Measurements from ENCODE around the gene CFAP210.
A peak's percentile ranks its signal among the peaks of the same experiment; 100 is the strongest.
"Not testable (repeated sequence)": the region's sequence is repeated elsewhere in the genome, so short reads cannot be mapped to it uniquely, and the experiment has no call there.

The CFAP210 gene

DNA sequence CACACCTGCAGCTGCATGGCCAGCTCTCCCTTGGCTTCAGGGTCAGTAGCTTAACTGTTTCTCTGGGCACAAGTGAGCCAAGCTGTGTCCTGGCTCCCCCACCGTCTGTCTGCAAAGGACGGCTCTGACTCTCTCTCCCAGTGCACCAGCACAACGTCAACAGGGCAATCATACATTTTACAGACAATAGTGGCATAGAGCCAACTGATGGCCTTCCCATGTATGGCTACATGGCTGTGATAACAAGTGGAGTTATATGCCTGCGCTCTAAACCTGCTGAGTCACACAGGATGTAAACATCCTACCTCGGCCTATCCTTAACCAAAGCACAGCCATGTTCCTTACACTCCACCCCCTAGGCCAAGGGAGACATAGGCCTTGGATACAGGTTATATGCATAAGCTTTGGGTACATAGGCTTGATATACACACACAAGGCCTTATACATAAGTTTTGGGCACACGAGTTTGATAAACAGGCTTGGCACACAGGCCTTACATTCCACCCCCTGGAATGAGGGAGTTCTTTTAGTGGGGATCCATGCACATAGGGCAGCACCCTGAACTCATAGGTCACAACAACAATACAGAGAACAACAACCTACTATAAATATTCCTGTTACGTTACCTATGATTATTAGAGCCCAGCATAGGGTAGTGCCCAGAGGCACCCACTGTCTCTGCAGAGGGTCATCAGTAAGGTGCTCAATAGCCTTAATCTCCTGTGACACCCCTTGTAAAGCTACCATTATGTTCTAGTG is 17.7 kb upstream of the CFAP210 start:
- no peak for DNase-seq (ENCODE audit: low spot score)

DNA sequence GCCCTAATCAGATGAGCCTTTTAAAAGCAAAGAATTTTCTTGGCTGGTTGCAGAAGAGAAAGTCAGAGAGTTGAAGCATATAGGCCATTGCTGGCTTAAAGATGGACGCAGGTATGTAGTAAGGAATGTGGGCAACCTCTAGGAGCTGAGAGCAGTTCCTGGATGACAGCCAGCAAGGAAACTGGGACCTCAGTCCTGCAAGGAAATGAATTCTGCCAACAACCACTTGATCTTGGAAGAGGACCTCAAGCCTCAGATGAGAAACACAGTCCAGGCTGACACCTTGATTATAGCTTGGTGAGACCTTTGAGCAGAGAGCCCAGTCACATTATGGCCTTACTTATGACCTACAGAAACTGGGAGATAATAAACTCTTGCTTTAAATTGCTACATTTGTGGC is 15.8 kb upstream of the CFAP210 start:
- no peak for DNase-seq (ENCODE audit: low spot score)

DNA sequence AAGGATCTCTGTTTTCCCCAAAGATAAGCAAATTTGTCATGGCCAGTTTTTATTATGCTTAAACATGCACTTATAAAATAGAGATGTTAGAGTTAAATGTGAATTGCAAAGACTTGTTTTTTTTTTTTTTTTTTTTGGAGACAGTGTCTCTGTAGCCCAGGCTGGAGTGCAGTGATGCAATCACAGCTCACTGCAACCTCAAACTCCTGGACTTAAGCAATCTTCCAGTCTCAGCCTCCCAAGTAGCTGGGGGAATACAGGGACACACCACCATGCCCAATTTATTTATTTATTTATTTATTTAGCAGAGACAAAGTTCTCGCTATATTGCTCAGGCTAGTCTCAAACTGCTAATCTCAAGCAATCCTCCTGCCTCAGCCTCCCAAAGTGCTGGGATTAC is 15.1 kb upstream of the CFAP210 start:
- DNase-seq (ENCODE audit: low spot score) = no peak

DNA sequence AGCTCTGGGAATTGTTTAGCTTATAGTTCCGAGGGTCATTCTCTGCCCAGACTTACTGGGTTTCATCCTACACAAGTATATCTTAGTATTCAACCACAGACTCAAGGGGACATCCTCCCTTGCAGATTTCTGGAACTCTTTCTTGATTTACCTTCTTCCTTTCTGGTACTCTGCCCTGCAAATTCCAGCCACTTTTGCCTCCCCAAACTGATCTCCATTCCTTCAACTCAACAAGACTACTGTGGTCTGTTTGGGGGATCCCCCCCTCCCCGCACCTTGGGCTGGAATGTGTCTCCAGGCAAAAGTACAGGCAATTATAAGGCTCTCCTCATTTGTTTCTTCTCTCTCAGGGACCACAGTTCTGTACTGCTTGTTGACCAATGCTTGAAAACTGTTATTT is 13.4 kb upstream of the CFAP210 start:
- no peak for DNase-seq (ENCODE audit: low spot score)

DNA sequence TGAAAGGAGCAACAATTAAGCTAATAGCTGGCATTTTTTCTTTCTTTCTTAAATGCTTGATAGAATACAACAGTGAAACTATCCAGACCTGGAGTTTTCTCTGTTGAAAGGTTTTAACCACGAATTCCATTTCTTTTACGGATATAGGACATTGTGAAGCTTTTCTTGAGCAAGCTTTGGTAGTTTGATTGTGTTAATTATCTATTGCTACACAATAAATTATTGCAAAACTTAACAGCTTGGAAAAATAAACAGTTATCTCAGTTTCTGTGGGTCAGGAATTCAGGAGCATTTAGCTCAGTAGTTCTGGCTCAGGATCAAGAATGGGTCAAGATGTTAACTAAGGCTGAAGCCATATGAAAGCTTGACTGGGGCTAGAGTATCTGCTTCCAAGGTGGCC is 11.7 kb upstream of the CFAP210 start:
- DNase-seq (ENCODE audit: low spot score) = no peak

DNA sequence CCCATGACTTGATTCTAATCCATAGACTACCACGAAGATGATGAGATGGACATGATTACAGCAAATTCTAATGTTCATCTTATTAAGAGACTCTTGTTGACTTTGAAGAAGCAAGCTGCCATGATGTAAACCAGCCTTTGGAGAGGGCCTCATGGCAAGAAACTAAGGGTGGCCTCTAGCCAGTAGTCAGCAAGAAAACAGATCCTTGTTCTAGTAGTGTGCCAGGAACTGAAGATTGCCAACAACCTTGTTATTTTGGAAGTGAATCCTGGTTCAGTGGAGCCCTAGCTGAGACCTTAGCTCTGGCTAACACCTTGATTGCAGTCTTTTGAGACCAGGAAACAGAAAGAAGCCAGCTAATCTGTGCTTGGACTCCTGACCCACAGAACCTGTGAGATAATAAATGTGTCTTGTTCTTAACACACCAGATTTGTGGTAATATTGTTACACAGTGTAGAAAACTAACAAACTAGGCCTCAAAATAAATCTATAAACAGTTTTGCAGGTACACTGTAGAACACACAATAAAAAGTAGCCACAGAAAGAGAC is 10.0 kb upstream of the CFAP210 start:
- no peak for DNase-seq (ENCODE audit: low spot score)

DNA sequence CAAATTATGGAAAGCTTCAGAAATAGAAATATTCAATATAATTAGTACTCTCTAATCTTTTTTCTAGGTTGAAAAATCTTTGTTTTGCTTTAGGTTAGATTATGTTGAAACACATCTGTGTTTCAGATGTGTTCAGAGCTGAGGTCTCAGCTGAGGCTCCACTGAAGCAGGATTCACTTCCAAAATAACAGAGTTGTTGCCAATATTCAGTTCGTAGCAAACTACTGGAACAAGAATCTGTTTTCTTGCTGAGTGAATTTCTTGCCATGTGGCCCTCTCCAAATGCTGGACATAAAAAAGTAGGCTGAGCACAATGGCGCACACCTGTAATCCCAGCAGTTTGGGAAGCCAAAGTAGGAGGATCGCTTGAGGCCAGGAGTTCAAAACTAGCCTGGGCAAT is 8.8 kb upstream of the CFAP210 start:
- no peak for DNase-seq (ENCODE audit: low spot score)

DNA sequence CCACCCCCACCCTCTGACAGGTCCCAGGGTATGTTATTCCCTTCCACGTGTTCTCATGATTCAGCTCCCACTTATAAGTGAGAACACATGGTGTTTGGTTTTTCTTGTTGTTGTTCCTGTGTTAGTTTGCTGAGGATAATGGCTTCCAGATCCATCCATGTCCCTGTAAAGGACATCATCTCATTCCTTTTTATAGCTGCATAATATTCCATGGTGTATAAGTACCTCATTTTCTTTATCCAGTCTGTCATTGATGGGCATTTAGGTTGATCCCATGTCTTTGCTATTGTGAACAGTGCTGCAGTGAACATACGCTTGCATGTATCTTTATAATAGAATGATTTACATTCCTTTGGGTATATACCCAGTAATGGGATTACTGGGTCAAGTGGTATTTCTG is 5.0 kb upstream of the CFAP210 start:
- not testable (repeated sequence) for DNase-seq (ENCODE audit: low spot score)

DNA sequence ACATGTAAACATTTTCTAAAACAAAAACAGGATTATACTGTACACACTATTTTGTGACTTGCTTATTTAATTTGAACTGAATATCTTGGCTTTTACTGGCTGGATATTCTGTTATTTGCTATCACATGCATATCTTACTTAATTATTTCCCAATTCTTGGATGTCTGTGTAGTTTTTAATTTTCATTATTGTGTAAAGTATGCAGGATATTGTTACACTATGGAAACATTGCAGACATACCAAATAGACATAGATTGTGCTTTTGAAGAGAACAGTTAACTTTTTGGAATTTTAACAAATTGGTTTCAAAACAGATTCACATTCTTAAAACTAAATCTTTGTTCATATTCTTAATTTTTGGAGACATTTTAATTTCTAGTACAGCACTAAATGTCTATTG is 2.2 kb upstream of the CFAP210 start:
- no peak for DNase-seq (ENCODE audit: low spot score)

DNA sequence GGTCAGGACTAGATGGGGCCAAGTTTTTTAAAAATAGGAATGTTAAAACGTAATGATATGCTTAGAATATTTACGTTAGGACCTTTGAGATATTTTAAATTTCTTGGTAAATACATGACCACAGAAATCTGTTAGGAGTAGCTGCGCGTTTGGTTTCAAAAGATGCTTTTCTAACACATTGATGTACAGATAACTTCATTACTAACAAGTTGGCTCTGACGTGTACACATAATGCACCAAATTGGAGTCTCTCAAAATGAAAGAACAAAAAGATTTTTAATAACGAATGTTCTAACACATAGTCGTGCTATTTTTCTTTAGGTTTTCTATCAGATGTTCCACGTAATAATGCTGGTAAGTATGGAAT is 672 bp upstream of the CFAP210 start:
- DNase-seq (ENCODE audit: low spot score) = no peak

DNA sequence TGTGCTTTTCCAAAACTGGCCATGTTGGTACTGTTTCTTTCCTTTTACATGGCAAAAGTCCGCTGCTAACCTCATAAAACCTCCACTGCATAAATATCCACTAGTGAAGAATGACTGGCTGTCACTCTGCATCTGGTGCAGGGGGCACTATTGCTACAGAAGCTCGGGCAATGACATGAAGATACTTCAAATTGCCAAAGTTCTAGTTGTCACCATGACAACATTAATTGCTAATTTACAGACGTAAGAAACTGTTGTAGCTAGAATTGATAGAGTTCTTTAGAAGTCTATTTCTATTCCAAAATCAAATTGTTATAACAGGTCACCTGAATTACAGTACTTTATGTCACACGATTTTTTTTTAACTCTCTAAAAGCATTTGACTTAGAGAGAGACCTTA is 845 bp downstream of the CFAP210 start:
- DNase-seq (ENCODE audit: low spot score) = peak; percentile 42

DNA sequence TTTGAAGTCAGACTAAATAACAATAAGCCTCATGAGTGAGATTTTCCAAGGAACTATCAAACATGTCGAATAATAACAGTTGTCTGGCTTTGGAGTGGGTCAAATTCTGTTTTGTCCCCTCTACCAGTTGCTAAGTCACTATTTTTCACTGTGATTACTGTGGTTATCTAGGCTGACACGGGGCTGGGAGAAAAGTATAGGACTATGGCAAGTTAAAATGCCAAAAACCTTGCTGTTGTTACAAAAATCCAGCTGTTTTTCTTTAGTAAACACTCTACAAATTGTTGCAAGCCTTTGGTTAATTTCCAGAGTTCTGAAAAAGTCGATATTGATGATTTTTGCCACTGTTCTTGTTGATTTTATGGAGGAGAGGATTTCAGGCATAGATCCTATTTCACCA is 1.5 kb downstream of the CFAP210 start:
- DNase-seq (ENCODE audit: low spot score) = no peak

DNA sequence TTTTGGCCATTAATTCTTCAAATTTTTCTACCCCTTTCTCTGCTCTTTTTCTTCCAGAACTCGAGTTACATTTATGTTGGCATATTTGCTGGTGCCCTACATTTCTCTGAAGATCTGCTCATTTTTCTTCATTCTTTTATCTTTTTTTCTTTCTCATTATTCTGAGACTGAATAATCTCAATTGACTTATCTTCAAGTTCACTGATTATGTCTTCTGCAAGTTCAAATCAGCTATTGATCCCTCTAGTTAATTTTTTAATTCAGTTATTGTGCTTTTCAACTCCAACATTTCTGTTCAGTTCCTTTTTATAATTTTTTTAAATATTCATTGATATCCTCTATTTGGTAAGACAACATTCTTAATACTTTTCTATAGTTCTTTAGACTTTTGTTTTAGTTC is 3.2 kb downstream of the CFAP210 start:
- DNase-seq (ENCODE audit: low spot score) = no peak

DNA sequence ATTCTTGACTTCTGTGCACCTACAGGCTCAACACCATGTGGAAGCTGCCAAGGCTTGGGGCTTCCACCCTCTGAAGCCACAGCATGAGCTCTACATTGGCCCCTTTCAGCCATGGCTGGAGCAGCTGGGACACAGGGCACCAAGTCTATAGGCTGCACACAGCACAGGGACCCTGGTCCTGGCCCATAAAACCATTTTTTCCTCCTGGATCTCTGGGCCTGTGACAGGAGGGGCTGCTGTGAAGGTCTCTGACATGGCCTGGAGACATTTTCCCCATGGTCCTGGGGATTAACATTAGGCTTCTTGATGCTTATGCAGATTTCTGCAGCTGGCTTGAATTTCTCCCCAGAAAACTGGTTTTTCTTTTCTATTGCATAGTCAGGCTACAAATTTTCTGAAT is 6.3 kb downstream of the CFAP210 start:
- DNase-seq (ENCODE audit: low spot score) = not testable (repeated sequence)

DNA sequence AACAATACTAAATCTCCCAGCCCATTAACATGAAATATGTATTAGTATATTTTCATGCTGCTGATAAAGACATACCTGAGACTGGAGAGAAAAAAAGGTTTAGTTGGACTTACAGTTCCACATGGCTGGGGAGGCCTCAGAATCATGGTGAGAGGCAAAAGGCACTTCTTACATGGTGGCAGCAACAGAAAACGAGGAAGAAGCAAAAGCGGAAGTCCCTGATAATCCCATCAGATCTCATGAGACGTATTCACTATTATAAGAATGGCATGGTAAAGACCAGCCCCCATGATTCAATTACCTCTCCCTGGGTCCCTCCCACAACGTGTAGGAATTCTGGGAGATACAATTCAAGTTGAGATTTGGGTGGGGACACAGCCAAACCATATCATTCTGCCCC is 7.4 kb downstream of the CFAP210 start:
- DNase-seq (ENCODE audit: low spot score) = not testable (repeated sequence)

DNA sequence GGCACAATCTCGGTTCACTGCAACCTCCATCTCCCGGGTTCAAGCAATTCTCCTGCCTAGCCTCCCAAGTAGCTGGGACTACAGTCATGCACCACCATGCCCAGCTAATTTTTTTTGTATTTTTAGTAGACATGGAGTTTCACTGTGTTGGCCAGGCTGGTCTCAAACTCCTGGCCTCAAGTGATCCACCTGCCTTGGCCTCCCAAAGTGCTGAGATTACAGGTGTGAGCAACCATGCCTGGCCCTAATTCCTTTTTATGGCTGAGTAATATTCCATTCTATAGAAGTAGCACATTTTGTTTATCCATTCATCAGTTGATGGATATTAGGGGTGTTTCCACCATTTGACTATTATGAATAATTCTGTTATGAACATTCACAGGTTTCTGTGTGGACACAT is 9.5 kb downstream of the CFAP210 start:
- not testable (repeated sequence) for DNase-seq (ENCODE audit: low spot score)

DNA sequence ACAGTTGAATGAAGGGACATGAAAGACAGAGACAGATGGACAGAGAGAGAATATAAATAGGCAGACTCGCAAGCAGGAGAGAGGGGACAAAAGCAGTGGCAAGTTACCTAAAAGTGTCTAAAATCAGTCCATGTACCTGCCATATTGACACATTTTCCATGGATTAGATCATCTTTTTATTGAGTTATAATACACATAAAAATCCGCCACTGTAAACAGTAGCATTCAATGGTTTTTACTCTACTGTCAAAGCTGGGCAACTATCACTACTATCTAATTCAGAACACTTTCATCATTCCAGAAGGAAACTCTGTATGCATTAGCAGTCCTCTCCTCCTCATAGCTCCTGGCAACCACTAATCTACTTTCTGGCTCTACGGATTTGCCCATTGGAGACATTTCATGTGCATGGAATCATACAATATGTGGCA is 10.1 kb downstream of the CFAP210 start:
- no peak for DNase-seq (ENCODE audit: low spot score)

DNA sequence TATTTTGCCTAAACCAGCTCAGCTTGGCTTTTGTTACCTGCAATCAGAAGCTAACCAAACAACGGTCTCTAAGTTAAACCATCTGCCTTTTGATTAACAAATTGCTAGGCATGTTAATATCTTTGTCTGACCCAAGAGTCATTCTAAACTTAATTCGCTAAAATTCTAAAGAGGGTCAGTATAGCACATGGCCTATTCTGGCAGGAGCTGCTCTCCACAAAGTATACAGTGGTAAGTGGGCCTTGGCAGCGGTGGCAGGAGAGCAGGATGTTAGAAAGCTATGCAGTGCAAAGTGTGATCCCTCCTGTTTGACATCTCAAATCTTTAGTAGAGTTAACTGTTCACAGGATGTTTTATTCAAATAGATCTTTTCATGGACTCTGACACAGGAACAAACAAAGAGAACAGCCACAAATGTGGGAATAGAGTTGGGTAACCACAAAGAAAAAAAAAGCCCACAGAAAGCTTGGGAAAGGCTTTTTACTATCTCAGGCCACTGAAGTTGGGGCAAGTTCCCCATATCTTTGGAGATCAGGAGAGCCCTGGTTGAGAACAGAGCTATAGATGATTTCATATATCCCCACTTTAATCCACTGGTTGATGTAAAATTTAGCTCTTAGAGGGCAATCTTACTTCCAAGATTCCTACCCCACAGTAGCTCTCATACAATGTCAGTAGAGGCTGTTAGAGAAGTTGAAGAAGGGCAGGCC is 10.6 kb downstream of the CFAP210 start:
- no peak for DNase-seq (ENCODE audit: low spot score)

DNA sequence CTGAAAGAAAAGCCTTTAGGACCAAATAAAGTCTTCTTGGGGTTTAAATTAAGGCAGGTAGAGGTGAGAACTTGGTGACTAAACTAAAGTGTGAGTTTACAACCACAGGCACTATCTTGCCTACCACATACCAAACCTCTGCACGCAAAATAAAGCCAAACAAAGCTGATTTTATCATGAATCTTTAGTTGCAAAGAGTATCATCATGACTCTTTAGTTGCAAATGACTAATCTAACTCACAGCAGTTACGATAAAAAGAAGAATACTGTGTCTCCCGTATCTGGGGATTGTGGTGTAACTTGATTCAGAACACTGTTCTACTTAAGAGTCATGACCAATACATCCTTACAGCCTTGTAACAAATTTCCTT is 11.2 kb downstream of the CFAP210 start:
- no peak for DNase-seq (ENCODE audit: low spot score)

DNA sequence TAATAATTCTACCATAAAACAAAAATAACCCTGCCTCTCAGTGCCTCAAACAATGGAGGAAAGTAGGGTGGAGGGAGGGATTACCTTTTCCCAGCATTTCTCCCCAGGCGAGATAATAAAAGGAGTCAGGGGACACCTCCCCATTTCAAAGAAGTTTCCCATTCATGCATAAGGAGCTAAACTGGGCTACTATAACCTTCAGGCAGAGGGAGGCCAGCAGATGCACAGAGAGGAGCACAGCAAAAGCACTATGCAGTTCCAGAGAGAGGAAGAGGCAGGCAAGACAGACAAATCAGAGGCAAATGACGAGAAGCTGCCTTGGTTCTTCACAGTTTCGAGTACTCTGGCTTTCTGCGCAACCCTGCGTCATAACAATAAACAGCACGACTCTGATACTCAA is 17.4 kb downstream of the CFAP210 start:
- no peak for DNase-seq (ENCODE audit: low spot score)

DNA sequence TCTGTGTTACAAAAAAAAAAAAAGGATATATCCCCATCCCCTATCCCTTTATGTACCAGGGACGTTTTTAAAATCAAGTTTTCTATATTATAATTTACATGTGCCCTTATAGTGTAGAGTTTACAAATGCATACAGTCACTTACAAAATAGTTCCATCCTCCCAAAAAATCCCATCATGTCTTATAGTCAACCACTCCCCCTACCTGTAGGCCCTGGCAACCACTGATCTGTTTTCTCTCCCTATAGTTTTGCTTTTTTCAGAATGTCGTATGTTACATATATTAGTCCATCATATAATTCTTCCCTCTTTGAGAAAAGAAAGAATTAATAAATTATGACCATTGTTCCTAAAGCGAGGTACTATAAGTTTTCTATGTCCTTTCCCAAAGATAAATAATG is 17.8 kb downstream of the CFAP210 start:
- no peak for DNase-seq (ENCODE audit: low spot score)

DNA sequence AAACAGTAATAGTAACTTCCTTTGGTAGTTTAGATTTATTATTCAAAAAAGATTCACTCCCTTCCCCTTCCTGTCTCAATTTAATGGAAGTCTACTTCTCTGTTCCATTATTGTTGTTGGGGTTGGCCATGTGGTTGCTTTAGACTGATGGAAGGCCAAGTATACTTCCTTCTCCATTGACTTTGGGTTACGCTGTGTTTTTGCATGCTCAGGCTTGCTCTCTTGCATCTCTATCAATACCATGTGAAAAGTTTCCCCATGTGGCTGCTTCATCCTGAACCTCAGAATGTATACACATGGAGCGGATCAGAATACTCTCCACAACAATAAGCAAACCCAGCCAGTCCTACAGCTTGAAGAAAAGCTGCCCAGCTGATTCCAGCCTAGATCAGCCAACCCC is 20.3 kb downstream of the CFAP210 start:
- no peak for DNase-seq (ENCODE audit: low spot score)

DNA sequence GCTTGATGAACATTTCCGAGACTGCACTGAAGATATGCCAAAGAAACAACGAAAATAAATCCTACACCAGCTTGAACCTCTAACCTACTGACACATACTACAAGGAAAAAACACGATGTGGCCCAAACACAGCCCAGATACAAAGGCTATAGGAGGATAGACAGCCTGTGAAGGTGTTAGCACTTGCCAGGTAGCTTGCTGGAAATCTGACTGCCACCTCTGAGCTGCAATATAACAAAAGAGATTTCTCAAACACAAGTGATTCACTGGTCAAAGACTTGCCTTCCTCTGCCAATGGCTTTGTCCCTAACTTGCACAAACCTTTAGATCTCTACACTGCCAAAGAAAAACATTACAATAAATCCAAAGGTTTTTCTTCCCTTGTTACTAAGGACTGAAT is 21.1 kb downstream of the CFAP210 start:
- DNase-seq (ENCODE audit: low spot score) = no peak

DNA sequence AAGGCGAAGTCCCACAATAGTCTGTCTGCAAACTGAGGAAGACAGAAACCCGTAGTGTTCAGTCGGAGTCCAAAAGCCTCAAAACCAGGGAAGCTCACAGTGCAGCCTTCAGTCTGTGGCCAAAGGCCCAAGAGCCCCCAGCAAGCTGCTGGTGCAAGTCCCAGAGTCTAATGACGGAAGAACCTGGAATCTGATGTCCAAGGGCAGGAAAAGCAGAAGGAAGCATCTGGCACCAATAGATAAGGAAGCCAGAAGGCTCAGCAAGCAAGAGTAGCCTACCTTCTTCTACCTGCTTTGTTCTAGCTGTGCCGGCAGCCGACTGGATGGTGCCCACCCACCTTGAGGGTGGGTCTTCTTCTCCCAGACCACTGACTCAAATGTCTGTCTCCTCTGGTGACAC is 21.8 kb downstream of the CFAP210 start:
- DNase-seq (ENCODE audit: low spot score) = no peak
